ENCODE measurements around the gene MEX3D.
"Not testable (repeated sequence)": the region's sequence is repeated elsewhere in the genome, so short reads cannot be mapped to it uniquely, and the experiment has no call there.

Gene MEX3D

DNA sequence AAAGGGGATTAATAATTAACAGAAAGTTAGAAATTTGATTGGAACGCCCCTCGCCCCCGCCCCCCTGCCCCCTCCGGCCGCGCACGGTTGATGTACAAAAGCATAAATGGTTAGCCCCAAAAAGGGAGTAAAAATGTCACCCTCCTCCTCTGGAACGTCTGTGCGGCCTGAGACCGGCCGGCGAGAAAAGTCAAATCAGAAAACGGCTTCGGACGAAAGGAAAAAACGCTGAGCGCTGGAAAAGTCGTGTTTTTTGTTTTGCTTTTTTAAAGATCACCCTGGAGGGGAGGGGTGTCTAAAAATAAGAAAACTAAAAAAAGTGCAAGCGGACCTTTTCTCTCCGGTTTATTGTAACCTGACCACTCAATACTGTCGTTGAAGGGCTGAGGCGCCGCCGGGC lies 13.2 kb downstream of the MEX3D start:
- Histone ChIP-seq H3K27ac (no peak overlapping the region), H3K4me3 (no peak overlapping the region)

GRCh38 chr19:1553415-1553814 lies 14.7 kb downstream of the MEX3D start:
- Histone ChIP-seq H3K4me3 (no peak overlapping the region), H3K27ac (no peak overlapping the region)

GRCh38 chr19:1551068-1552040 lies 16.8 kb downstream of the MEX3D start:
- Histone ChIP-seq H3K4me3 (no peak overlapping the region), H3K27ac (no peak overlapping the region)

DNA sequence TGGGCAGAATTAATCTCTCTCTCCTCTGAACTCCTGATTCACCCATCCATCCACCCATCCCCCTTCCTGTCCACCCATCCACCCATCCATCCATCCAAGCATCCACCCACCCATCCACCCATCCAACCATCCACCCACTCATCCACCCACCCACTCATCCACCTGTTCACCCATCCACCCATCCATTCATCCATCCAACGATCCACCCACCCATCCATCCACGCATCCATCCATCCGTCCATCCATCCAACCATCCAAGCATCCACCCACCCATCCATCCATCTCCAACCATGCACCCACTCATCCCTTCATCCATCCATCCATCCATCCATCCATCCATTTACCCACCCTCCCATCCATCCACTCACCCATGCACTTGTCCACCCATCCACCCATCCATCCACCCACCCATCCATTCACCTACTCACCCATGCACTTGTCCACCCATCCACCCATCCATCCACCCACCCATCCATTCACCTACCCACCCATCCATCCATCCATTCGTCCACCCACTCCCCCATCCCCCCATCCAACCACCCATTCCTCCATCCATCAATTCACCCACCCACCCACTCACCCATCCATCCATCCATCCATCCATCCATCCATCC lies 18.7 kb downstream of the MEX3D start:
- Histone ChIP-seq H3K4me3 (no peak overlapping the region), H3K27ac (no peak overlapping the region)

GRCh38 chr19:1540365-1540925 lies 27.7 kb downstream of the MEX3D start:
- Histone ChIP-seq H3K27ac (no peak overlapping the region), H3K4me3 (no peak overlapping the region)

DNA sequence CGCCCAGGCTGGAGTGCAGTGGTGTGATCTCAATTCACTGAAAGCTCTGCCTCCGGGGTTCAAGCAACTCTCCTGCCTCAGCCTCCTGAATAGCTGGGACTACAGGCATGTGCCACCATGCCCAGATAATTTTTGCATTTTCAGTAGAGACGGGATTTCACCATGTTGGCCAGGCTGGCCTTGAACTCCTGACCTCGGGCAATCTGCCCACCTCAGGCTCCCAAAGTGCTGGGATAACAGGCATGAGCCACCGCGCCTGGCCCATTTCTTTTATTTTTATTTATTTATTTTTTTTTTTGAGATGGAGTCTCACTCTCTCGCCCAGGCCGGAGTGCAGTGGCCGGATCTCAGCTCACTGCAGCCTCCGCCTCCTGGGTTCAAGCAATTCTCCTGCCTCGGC lies 28.4 kb downstream of the MEX3D start:
- not testable (repeated sequence) for H3K27ac ChIP-seq, H3K4me3 ChIP-seq

DNA sequence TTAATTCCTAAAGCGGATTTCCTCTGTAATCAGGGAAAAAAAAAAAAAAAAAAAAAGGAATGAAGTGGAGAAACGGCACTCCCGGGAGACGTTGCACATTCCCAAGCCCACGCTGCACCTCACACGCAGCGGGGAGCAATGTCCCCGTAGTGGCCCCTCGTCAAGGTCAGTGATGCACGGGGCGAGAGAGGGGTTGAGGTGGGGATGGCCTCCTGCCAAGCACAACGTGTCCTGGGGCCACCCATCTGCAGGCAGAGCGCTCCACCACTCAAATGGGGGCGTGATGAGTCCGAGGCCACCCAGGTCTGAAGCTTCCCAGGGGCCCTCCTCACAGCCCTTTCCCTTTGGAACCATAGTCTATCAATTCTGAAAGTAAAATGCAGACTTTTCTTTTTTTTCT lies 29.1 kb downstream of the MEX3D start:
- H3K27ac ChIP-seq = no peak overlapping the region
- H3K4me3 ChIP-seq = no peak overlapping the region

- not testable (repeated sequence) for H3K4me3 ChIP-seq, H3K27ac ChIP-seq
Observed at GRCh38 chr19:1535699-1536098, 32.4 kb downstream of the MEX3D start.

- Histone ChIP-seq H3K27ac (no peak overlapping the region), H3K4me3 (no peak overlapping the region)
Observed at GRCh38 chr19:1534972-1535371, 33.2 kb downstream of the MEX3D start.

DNA sequence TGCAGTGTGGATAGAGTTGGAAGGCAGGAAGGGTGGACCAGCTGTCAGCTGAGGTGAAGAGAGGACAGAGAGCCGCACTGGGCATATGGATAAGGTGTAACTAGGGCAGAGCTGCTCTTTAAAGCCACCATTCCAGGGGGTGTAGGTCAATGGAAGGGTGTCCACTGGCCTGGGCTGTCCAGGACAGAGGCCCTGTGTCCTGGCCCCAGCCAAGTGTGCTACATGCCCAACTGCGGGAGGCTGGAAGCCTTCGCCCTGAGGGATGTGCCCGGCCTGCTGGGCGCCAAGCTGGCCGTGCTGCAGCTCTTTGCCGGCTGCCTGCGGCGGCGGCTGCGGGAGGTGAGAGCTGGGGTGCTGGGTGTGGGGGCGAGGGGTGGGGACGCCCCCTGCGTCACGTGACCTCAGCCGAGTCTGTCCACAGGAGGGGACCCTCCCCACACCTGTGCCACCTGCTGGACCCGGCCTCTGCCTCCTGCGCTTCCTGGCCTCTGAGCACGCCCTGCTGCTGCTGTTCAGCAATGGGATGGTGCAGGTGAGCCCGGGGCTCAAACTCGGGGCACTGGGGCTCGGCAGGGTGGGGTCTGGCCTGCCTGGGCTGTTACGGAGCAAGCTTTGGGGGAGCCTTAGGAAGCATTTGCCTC lies 34.5 kb downstream of the MEX3D start:
- H3K27ac ChIP-seq = no peak overlapping the region
- H3K4me3 ChIP-seq = no peak overlapping the region

GRCh38 chr19:1532003-1532402 lies 36.1 kb downstream of the MEX3D start:
- H3K27ac ChIP-seq = no peak overlapping the region
- no peak overlapping the region for H3K4me3 ChIP-seq

GRCh38 chr19:1531587-1531986 lies 36.5 kb downstream of the MEX3D start:
- Histone ChIP-seq H3K4me3 (no peak overlapping the region), H3K27ac (no peak overlapping the region)

GRCh38 chr19:1530856-1531255 lies 37.3 kb downstream of the MEX3D start:
- H3K4me3 ChIP-seq, H3K27ac ChIP-seq: not testable (repeated sequence)

DNA sequence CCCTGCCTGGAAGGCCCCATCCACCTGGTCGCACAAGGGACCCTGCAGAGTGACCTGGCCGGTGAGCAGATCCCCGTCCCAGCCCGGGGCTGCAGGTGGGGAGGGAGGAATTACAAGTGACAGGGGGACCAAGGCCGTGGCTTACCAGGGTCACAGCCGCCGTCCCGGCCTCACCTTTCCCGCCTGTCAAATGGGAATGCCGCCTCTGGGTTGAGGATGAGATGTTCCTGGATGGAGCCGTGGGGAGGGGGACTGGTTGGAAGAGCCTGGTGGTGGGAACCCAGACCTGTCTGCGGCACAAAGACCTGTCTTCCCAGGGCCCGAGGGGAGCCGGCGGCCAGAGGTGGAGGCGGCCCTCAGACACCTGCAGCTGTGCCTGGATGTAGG lies 38.7 kb downstream of the MEX3D start:
- Histone ChIP-seq H3K27ac (no peak overlapping the region), H3K4me3 (no peak overlapping the region)

DNA sequence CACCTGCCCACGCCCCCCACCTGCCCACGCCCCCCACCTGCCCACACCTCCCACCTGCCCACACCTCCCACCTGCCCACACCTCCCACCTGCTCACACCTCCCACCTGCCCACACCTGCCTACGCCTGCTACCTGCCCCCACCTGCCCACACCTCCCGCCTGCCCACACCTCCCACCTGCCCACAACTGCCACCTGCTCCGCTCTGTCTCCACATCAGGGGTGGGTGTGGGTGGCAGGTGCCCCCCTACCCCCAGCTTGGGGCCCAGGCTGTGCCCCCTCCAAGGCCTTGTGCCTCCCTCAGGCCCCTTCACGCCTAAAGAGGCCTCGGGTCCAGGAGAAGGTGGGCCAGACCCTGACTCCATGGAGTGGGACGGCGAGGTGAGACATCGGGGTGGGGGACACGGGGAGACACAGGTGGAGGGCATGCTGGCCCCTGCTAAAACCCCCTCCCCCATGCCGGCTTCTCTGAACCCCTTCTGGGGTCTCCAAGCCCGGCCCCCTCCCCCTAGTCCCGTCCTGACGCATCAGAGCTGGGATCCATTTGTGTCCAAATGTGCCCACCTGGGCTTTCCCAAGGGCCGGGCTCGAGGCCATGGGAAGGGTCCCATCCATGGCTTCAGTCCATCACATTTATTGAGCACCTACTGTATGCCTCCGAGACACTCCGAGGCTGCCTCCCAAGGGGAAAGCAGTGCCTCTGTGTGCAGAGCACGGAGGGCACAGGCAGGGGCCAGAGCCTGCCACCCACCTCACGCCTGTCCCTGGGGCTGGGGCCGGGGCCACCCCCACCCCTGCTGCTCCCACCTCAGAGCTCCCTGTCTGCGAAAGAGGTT lies 39.3 kb downstream of the MEX3D start:
- no peak overlapping the region for H3K4me3 ChIP-seq
- H3K27ac ChIP-seq = no peak overlapping the region

DNA sequence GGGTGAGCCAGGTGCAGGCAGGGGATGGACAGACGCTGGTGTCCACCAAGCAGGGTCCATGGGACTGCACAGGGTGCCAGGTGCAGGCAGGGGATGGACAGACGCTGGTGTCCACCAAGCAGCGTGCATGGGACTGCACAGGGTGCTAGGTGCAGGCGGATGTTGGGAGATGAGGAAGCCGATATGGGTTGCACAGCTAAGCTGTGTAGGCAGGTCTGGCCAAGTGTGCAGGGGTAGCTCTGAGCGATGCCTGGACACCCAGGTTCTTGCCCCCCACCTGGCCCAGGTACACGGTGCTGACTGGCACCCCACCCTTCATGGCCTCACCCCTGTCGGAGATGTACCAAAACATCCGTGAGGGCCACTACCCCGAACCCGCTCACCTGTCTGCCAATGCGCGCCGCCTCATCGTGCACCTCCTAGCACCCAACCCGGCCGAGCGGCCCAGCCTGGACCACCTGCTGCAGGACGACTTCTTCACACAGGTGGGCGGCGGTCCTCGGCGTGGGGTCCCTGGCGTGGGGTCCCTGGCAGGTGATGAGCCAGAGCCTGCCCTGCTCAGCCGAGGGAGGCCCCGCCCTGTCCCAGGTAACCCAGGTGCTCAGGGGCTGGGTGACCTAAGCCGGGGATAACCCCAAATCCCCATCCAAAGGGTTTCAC lies 40.3 kb downstream of the MEX3D start:
- Histone ChIP-seq H3K4me3 (no peak overlapping the region), H3K27ac (no peak overlapping the region)

DNA sequence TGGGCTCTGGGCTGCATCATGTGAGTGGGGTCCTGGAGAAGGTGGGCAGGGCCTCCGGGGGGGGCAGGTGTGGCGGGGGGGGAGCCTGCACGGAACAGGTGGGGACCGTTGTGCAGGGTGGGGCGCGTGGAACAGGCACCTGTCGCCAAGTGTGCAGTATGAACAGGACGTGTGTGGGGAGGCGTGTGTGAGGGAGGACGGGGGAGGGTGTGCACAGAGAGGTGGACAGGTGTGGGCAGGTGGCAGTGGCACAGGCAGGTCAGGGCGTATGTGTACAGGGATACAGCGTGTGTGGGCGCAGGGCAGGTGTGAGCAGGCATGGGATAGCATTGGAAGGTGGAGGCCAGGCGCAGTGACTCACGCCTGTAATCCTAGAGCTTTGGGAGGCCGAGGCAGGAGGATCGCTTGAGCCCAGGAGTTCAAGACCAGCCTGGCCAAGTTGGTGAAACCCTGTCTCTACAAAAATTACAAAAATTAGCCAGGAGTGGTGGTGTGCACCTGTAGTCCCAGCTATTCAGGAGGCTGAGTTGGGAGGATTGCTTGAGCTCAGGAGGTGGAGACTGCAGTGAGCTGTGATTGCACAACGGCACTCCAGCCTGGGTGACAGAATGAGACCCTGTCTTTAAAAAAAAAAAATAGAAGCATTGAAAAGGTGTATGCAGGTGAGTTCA lies 41.0 kb downstream of the MEX3D start:
- Histone ChIP-seq H3K27ac (no peak overlapping the region), H3K4me3 (no peak overlapping the region)

GRCh38 chr19:1526066-1526778 lies 41.9 kb downstream of the MEX3D start:
- Histone ChIP-seq H3K27ac (no peak overlapping the region), H3K4me3 (no peak overlapping the region)

All from skin epidermis (tissue), 12 donors.